ENCODE measurements around the gene SCGB1A1. TPM values are rescaled to one million over a fixed set of nuclear protein-coding genes. Genes with fewer than 3 reads are reported as not detected.

SCGB1A1 gene
- total and polyA plus RNA-seq, 2 donors = 1.5 to 27.2 TPM

- no peaks in the 10 kb centered on the region for H3K36me3 ChIP-seq (ENCODE audit: control insufficient read depth in 2 of 2, insufficient read depth in 2 of 2, low read length in 1 of 2)
- H3K4me3 ChIP-seq (ENCODE audit: low read length in 2 of 2) = no peak overlapping the region
- peaks cover 10 to 23% of the 10 kb centered on the region in 2 donors for H3K4me1 ChIP-seq (ENCODE audit: control insufficient read depth in 2 of 2, insufficient read depth in 2 of 2, low read length in 2 of 2)
- H3K27me3 ChIP-seq (ENCODE audit: control insufficient read depth in 2 of 2, insufficient read depth in 1 of 2, low read length in 1 of 2) = peaks cover 0 to 6% of the 10 kb centered on the region in 2 donors
- DNase-seq (ENCODE audit: low read depth in 6 of 9, low spot score in 9 of 9) = no peak
- H3K27ac ChIP-seq (ENCODE audit: low read depth in 1 of 2, low read length in 1 of 2) = no peak overlapping the region
- 85% methylated on average over 8 of the region's 8 CpGs for WGBS
- no peaks in the 10 kb centered on the region for H3K9me3 ChIP-seq (ENCODE audit: control insufficient read depth in 2 of 2, insufficient read depth in 1 of 2, low read length in 1 of 2)
These were observed 10.2 kb downstream of the SCGB1A1 start for GRCh38 chr11:62428871-62429560.

- Histone ChIP-seq H3K4me1 (ENCODE audit: control insufficient read depth in 2 of 2, insufficient read depth in 2 of 2, low read length in 2 of 2) (peaks cover 13 to 24% of the 10 kb centered on the region in 2 donors), H3K27ac (ENCODE audit: low read depth in 1 of 2, low read length in 1 of 2) (no peak overlapping the region), H3K4me3 (ENCODE audit: low read length in 2 of 2) (no peak overlapping the region), H3K9me3 (ENCODE audit: control insufficient read depth in 2 of 2, insufficient read depth in 1 of 2, low read length in 1 of 2) (no peaks in the 10 kb centered on the region), H3K27me3 (ENCODE audit: control insufficient read depth in 2 of 2, insufficient read depth in 1 of 2, low read length in 1 of 2) (no peaks in the 10 kb centered on the region), H3K36me3 (ENCODE audit: control insufficient read depth in 2 of 2, insufficient read depth in 2 of 2, low read length in 1 of 2) (no peaks in the 10 kb centered on the region)
- DNase-seq (ENCODE audit: low read depth in 6 of 9, low spot score in 9 of 9) = no peak
- 96% methylated on average over 3 of the region's 3 CpGs for WGBS
These were observed 11.6 kb downstream of the SCGB1A1 start for GRCh38 chr11:62430425-62430824.

- no peak for DNase-seq (ENCODE audit: low read depth in 6 of 9, low spot score in 9 of 9)
- no peaks in the 10 kb centered on the region for H3K27me3 ChIP-seq (ENCODE audit: control insufficient read depth in 2 of 2, insufficient read depth in 1 of 2, low read length in 1 of 2)
- WGBS = 90% methylated on average over 11 of the region's 11 CpGs
- no peak overlapping the region for H3K4me3 ChIP-seq (ENCODE audit: low read length in 2 of 2)
- no peaks in the 10 kb centered on the region for H3K9me3 ChIP-seq (ENCODE audit: control insufficient read depth in 2 of 2, insufficient read depth in 1 of 2, low read length in 1 of 2)
- H3K27ac ChIP-seq (ENCODE audit: low read depth in 1 of 2, low read length in 1 of 2) = no peak overlapping the region
- no peaks in the 10 kb centered on the region for H3K36me3 ChIP-seq (ENCODE audit: control insufficient read depth in 2 of 2, insufficient read depth in 2 of 2, low read length in 1 of 2)
- H3K4me1 ChIP-seq (ENCODE audit: control insufficient read depth in 2 of 2, insufficient read depth in 2 of 2, low read length in 2 of 2) = peaks cover 13 to 26% of the 10 kb centered on the region in 2 donors
These were observed 12.5 kb downstream of the SCGB1A1 start for GRCh38 chr11:62431171-62431901.

GRCh38 chr11:62432695-62433094, 13.9 kb downstream of the SCGB1A1 start:
- Histone ChIP-seq H3K4me1 (ENCODE audit: control insufficient read depth in 2 of 2, insufficient read depth in 2 of 2, low read length in 2 of 2) (peaks cover 13 to 22% of the 10 kb centered on the region in 2 donors), H3K9me3 (ENCODE audit: control insufficient read depth in 2 of 2, insufficient read depth in 1 of 2, low read length in 1 of 2) (no peaks in the 10 kb centered on the region), H3K27me3 (ENCODE audit: control insufficient read depth in 2 of 2, insufficient read depth in 1 of 2, low read length in 1 of 2) (no peaks in the 10 kb centered on the region), H3K27ac (ENCODE audit: low read depth in 1 of 2, low read length in 1 of 2) (no peak overlapping the region), H3K36me3 (ENCODE audit: control insufficient read depth in 2 of 2, insufficient read depth in 2 of 2, low read length in 1 of 2) (no peaks in the 10 kb centered on the region), H3K4me3 (ENCODE audit: low read length in 2 of 2) (no peak overlapping the region)
- no peak for DNase-seq (ENCODE audit: low read depth in 6 of 9, low spot score in 9 of 9)
- WGBS = 82% methylated on average over 9 of the region's 9 CpGs

- Histone ChIP-seq H3K9me3 (ENCODE audit: control insufficient read depth in 2 of 2, insufficient read depth in 1 of 2, low read length in 1 of 2) (no peaks in the 10 kb centered on the region), H3K27me3 (ENCODE audit: control insufficient read depth in 2 of 2, insufficient read depth in 1 of 2, low read length in 1 of 2) (no peaks in the 10 kb centered on the region), H3K27ac (ENCODE audit: low read depth in 1 of 2, low read length in 1 of 2) (peak overlapping the region in 1 of 2 donors; percentile 60), H3K4me1 (ENCODE audit: control insufficient read depth in 2 of 2, insufficient read depth in 2 of 2, low read length in 2 of 2) (peaks cover 13 to 20% of the 10 kb centered on the region in 2 donors), H3K36me3 (ENCODE audit: control insufficient read depth in 2 of 2, insufficient read depth in 2 of 2, low read length in 1 of 2) (no peaks in the 10 kb centered on the region), H3K4me3 (ENCODE audit: low read length in 2 of 2) (no peak overlapping the region)
- WGBS = 28% methylated on average over 16 of the region's 16 CpGs
- no peak for DNase-seq (ENCODE audit: low read depth in 6 of 9, low spot score in 9 of 9)
These were observed 14.5 kb downstream of the SCGB1A1 start for GRCh38 chr11:62433141-62433903.

GRCh38 chr11:62433904-62434276, 15.1 kb downstream of the SCGB1A1 start:
- 16% methylated on average over 6 of the region's 6 CpGs for WGBS
- no peaks in the 10 kb centered on the region for H3K27me3 ChIP-seq (ENCODE audit: control insufficient read depth in 2 of 2, insufficient read depth in 1 of 2, low read length in 1 of 2)
- DNase-seq (ENCODE audit: low read depth in 6 of 9, low spot score in 9 of 9) = no peak
- H3K4me1 ChIP-seq (ENCODE audit: control insufficient read depth in 2 of 2, insufficient read depth in 2 of 2, low read length in 2 of 2) = peaks cover 13 to 20% of the 10 kb centered on the region in 2 donors
- H3K36me3 ChIP-seq (ENCODE audit: control insufficient read depth in 2 of 2, insufficient read depth in 2 of 2, low read length in 1 of 2) = no peaks in the 10 kb centered on the region
- H3K4me3 ChIP-seq (ENCODE audit: low read length in 2 of 2) = no peak overlapping the region
- H3K9me3 ChIP-seq (ENCODE audit: control insufficient read depth in 2 of 2, insufficient read depth in 1 of 2, low read length in 1 of 2) = no peaks in the 10 kb centered on the region
- peak overlapping the region in 1 of 2 donors; percentile 31 for H3K27ac ChIP-seq (ENCODE audit: low read depth in 1 of 2, low read length in 1 of 2)

- WGBS = 47% methylated on average over 5 of the region's 5 CpGs
- Histone ChIP-seq H3K4me1 (ENCODE audit: control insufficient read depth in 2 of 2, insufficient read depth in 2 of 2, low read length in 2 of 2) (peaks cover 13 to 20% of the 10 kb centered on the region in 2 donors), H3K4me3 (ENCODE audit: low read length in 2 of 2) (no peak overlapping the region), H3K9me3 (ENCODE audit: control insufficient read depth in 2 of 2, insufficient read depth in 1 of 2, low read length in 1 of 2) (no peaks in the 10 kb centered on the region), H3K27me3 (ENCODE audit: control insufficient read depth in 2 of 2, insufficient read depth in 1 of 2, low read length in 1 of 2) (no peaks in the 10 kb centered on the region), H3K27ac (ENCODE audit: low read depth in 1 of 2, low read length in 1 of 2) (peak overlapping the region in 1 of 2 donors; percentile 50), H3K36me3 (ENCODE audit: control insufficient read depth in 2 of 2, insufficient read depth in 2 of 2, low read length in 1 of 2) (no peaks in the 10 kb centered on the region)
- peak in 2 of 9 donors; percentile 6 to 43 for DNase-seq (ENCODE audit: low read depth in 6 of 9, low spot score in 9 of 9)
These were observed 17.2 kb downstream of the SCGB1A1 start for GRCh38 chr11:62435846-62436660.

- Histone ChIP-seq H3K4me1 (ENCODE audit: control insufficient read depth in 2 of 2, insufficient read depth in 2 of 2, low read length in 2 of 2) (peaks cover 13 to 18% of the 10 kb centered on the region in 2 donors), H3K27ac (ENCODE audit: low read depth in 1 of 2, low read length in 1 of 2) (no peak overlapping the region), H3K36me3 (ENCODE audit: control insufficient read depth in 2 of 2, insufficient read depth in 2 of 2, low read length in 1 of 2) (no peaks in the 10 kb centered on the region), H3K4me3 (ENCODE audit: low read length in 2 of 2) (no peak overlapping the region), H3K27me3 (ENCODE audit: control insufficient read depth in 2 of 2, insufficient read depth in 1 of 2, low read length in 1 of 2) (no peaks in the 10 kb centered on the region), H3K9me3 (ENCODE audit: control insufficient read depth in 2 of 2, insufficient read depth in 1 of 2, low read length in 1 of 2) (no peaks in the 10 kb centered on the region)
- no peak for DNase-seq (ENCODE audit: low read depth in 6 of 9, low spot score in 9 of 9)
- WGBS = 88% methylated on average over 1 of the region's 1 CpG
These were observed 18.8 kb downstream of the SCGB1A1 start for GRCh38 chr11:62437616-62438015.
